Tibial nerve (tissue), 3 donors: ENCODE measurements around the gene ALPP.

Source experiments
- POLR2A ChIP-seq, 2 donors: fragments of 450-650 bp; IDR thresholded peaks; one replicate each; pipeline ENCODE4 v1.6.1; 2017; ENCODE audit warnings: antibody characterized with exemption in 2 of 2, mild to moderate bottlenecking in 2 of 2, moderate library complexity in 2 of 2
- TF ChIP-seq, protein P1 (sequence below), 5 experiments: fragments of 200-600 bp in 3 of 5; fragments of 450-650 bp in 2 of 5; sonication (generic) in 3 of 5; IDR thresholded peaks; one replicate each; pipeline ENCODE4 v1.5.1; 2016 to 2019; ENCODE audit warnings: antibody characterized with exemption in 5 of 5, mild to moderate bottlenecking in 3 of 5, moderate library complexity in 2 of 5

DNA sequence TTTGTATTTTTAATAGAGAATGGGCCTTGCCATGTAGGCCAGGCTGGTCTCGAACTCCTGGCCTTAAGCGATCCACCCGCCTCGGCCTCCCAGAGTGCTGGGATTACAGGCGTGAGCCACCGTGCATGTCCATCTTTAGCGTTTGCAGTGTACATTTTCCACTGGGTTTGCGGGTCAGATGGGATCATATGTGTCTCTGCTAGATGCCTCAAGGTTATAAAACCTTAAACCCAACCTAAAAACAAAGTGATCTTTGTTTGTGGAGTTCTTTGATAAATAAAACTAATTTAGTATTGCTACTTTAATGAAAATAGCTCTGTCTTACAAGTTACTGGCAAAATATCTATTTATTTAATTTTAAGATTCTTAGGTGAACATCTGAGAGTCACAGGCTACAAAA is 15.0 kb downstream of the ALPP start:
- TF ChIP-seq, protein P1, sequence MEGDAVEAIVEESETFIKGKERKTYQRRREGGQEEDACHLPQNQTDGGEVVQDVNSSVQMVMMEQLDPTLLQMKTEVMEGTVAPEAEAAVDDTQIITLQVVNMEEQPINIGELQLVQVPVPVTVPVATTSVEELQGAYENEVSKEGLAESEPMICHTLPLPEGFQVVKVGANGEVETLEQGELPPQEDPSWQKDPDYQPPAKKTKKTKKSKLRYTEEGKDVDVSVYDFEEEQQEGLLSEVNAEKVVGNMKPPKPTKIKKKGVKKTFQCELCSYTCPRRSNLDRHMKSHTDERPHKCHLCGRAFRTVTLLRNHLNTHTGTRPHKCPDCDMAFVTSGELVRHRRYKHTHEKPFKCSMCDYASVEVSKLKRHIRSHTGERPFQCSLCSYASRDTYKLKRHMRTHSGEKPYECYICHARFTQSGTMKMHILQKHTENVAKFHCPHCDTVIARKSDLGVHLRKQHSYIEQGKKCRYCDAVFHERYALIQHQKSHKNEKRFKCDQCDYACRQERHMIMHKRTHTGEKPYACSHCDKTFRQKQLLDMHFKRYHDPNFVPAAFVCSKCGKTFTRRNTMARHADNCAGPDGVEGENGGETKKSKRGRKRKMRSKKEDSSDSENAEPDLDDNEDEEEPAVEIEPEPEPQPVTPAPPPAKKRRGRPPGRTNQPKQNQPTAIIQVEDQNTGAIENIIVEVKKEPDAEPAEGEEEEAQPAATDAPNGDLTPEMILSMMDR (IDR thresholded peaks at IDR 0.05): no peak
- TF ChIP-seq POLR2A (IDR thresholded peaks at IDR 0.05): no peak
